Heart right ventricle (tissue), 16 donors: ENCODE measurements around the gene RNF222. TPM values are rescaled to one million over a fixed set of nuclear protein-coding genes. Genes with fewer than 3 reads are reported as not detected.

Source experiments
- ATAC-seq, 8 donors: fragments of 200-7000 bp; cut with Tn5 transposase; one replicate each; pipeline ENCODE4 v1.9.1; 2020; ENCODE audit warnings: mild to moderate bottlenecking in 8 of 8, moderate library complexity in 8 of 8, moderate number of reproducible peaks in 1 of 8
- DNase-seq, 2 donors: peaks; one replicate each; pipeline ENCODE4 v3.0.0-alpha.2; 2020
- H3K27ac ChIP-seq, 10 donors: fragments of 200-600 bp; sonication (generic) in 2 of 10; one replicate each; pipeline versions ENCODE4 v1.5.0 to v1.8.0; 2020 to 2022; ENCODE audit warnings: mild to moderate bottlenecking in 3 of 10
- H3K27me3 ChIP-seq, 7 donors: fragments of 200-600 bp; one replicate each; pipeline ENCODE4 v1.8.0; 2021 to 2022; ENCODE audit warnings: mild to moderate bottlenecking in 2 of 7
- H3K36me3 ChIP-seq, 9 donors: fragments of 200-600 bp; sonication (generic) in 1 of 9; one replicate each; pipeline versions ENCODE4 v1.5.0 to v1.8.0; 2020 to 2022; ENCODE audit warnings: mild to moderate bottlenecking in 2 of 9
- H3K4me1 ChIP-seq, 9 donors: fragments of 200-600 bp; sonication (generic) in 1 of 9; one replicate each; pipeline versions ENCODE4 v1.5.0 to v1.8.0; 2020 to 2022; ENCODE audit warnings: mild to moderate bottlenecking in 4 of 9
- H3K4me3 ChIP-seq, 10 donors: fragments of 200-600 bp; sonication (generic) in 2 of 10; one replicate each; pipeline versions ENCODE4 v1.5.0 to v1.8.0; 2020 to 2022; ENCODE audit warnings: mild to moderate bottlenecking in 7 of 10, moderate library complexity in 2 of 10
- H3K9me3 ChIP-seq, 11 donors: fragments of 200-600 bp in 10 of 11; sonication (generic) in 2 of 11; one replicate each; pipeline versions ENCODE4 v1.5.0 to v1.8.0; 2013 to 2022; ENCODE audit warnings: mild to moderate bottlenecking in 2 of 11, control low read depth in 1 of 11, moderate library complexity in 1 of 11
- WGBS, 2 donors: extraction: QIAGEN DNeasy Blood & Tissue Kit; methylation state at CpG; one replicate each; pipeline ENCODE4 v1.1.7; 2013; ENCODE audit warnings: inconsistent platforms in 1 of 2; 5-methylcytosine and 5-hydroxymethylcytosine counted together
- intact Hi-C, 10 donors: fragments of 100-400 bp; cut with DNase I; formaldehyde crosslinking; loops; one replicate each; pipeline versions ENCODE4 v1.11.1 to v1.14.2; 2022
- long read RNA-seq, 3 donors: library from polyadenylated mRNA; unstranded; transcript quantifications; one replicate each; pipeline ENCODE4 v2.0.0, GENCODE V29; 2020 to 2021
- polyA plus RNA-seq, 2 donors: library from polyadenylated mRNA; stranded (reverse); fragments of 200-250 nt; gene quantifications; one replicate each; pipeline ENCODE4 v1.2.3, GENCODE V29; 2013
- total RNA-seq, 10 donors: library from RNA; stranded (reverse); fragmentation: NEBNext Ultra II Directional in 3 of 10; extraction: Animal tissue kit (Norgen Biotek cat#: 25700) in 3 of 10; gene quantifications; one replicate each; pipeline versions ENCODE4 v1.2.1 to v1.2.4, GENCODE V29; 2021 to 2023
- TF ChIP-seq, protein P1 (sequence below), 9 donors: fragments of 200-600 bp; sonication (generic) in 2 of 9; IDR thresholded peaks; one replicate each; pipeline versions ENCODE4 v1.5.0 to v1.8.0; 2021 to 2022; ENCODE audit warnings: antibody characterized with exemption in 9 of 9, mild to moderate bottlenecking in 5 of 9, moderate library complexity in 1 of 9
- donor health status: Arrhythmogenic right ventricular cardiomyopathy.
- donor health status: ischemic (EF 13 %, LVEDD 7.1; RV severe dilation, severe dysfunction).
- donor health status: healthy with polysubstance abuse.
- donor health status: DM: no; HTN: yes; CAD: no.
- donor health status: DM: no; HTN: no; CAD: no.
- donor health status: ischemic (EF 25% LVEDD 6.9; RV normal size, moderate dysfunction).
- donor health status: ischemic (EF 25% LVEDD 5.7; RV mildly dilated, moderate dysfunction).
- donor health status: healthy.
- donor health status: DM: yes; HTN: yes; CAD: no.
- donor health status: Ischemic cardiomyopathy.
- donor health status: ischemic (EF 35%, LVEDD 5.7; RV mildly dilated, moderate dysfunction).
- donor health status: nonischemic (EF 11% LVEDD 7.7; RV severe dilation, severe dysfunction).
- donor health status: DM: yes; HTN: yes; CAD: no.
- donor health status: PGD.
- donor health status: ischemic (EF 29% LVEDD 5.4; RV normal size, mild dysfunction).
- donor health status: nonischemic (EF 23%, LVEDD 6.1; RV moderate dilation, normal function).

RNF222 gene, protein sequence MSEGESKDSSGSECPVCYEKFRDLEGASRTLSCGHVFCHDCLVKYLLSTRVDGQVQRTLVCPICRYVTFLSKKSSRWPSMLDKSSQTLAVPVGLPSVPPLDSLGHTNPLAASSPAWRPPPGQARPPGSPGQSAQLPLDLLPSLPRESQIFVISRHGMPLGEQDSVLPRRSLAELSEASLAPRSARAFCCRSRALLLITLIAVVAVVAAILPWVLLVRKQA
- total RNA-seq: not detected
- polyA plus RNA-seq: not detected
- long read RNA-seq, donor 1: 0 reads
- long read RNA-seq, donor 2: 0 reads
- long read RNA-seq, donor 3: 0 reads

DNA sequence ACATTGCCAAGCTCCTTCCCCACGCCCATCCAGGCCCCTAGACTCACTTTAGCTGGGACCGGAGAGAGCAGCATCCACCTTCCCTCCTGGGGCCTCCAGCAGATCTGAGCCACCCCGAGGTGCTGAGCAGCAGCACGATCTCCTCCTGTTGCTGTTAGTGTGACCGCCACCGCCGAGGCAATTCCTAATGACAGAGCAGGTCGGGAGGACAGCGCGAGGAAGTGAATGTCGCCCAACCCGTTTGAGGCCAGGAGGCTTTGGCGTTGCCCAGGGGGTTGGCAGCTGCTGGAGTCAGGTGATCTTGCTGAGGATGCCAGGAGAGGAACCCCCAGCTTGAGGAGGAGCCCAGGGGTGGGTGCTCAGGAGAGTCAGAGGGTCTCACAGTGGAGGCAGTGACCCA lies at the start of gene RNF222:
Gene RNF222 (minus strand): TSS at position 192 of the 400 bp plus-strand sequence. CDS start 4,366 bp downstream, outside the sequence.
- Histone ChIP-seq H3K27ac (no peak within 1 kb of the TSS), H3K9me3 (no peaks in the 10 kb centered on the region), H3K4me3 (no peak within 1 kb of the TSS), H3K27me3 (peaks cover 0 to 61% (median 44%) of the 10 kb centered on the region in 7 donors), H3K36me3 (no peaks in the 10 kb centered on the region), H3K4me1 (peaks cover 0 to 11% (median 0%) of the 10 kb centered on the region in 9 donors)
- no peak for ATAC-seq
- 64 to 67% methylated on average over 13 of the region's 13 CpGs for WGBS, 2 donors
- no peak for DNase-seq
- intact Hi-C loops: no loop called here
- TF ChIP-seq, protein P1, sequence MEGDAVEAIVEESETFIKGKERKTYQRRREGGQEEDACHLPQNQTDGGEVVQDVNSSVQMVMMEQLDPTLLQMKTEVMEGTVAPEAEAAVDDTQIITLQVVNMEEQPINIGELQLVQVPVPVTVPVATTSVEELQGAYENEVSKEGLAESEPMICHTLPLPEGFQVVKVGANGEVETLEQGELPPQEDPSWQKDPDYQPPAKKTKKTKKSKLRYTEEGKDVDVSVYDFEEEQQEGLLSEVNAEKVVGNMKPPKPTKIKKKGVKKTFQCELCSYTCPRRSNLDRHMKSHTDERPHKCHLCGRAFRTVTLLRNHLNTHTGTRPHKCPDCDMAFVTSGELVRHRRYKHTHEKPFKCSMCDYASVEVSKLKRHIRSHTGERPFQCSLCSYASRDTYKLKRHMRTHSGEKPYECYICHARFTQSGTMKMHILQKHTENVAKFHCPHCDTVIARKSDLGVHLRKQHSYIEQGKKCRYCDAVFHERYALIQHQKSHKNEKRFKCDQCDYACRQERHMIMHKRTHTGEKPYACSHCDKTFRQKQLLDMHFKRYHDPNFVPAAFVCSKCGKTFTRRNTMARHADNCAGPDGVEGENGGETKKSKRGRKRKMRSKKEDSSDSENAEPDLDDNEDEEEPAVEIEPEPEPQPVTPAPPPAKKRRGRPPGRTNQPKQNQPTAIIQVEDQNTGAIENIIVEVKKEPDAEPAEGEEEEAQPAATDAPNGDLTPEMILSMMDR (IDR thresholded peaks at IDR 0.05): no peak

DNA sequence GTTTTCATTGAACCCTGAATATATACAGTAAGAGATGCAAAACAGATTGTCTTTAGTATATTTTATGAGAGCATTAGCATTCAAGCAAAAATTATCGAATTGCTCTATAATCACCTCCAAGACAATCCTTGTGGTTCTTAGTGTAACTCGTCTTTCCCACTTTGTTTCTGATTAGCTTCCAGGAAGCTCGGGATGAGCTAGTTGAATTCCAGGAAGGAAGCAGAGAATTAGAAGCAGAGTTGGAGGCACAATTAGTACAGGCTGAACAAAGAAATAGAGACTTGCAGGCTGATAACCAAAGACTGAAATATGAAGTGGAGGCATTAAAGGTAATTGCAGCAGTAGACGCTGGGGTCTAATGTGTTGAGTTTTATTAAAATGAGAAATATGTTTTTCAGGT lies 47.9 kb upstream of the RNF222 start:
- TF ChIP-seq, protein P1 (IDR thresholded peaks at IDR 0.05): no peak
- DNase-seq (no peak), ATAC-seq (peak in 1 of 8 donors; percentile 48)
- intact Hi-C loops: loop anchor here in 1 of 10 donors (10.0 kb wide), 1 partner anchor 61 kb away; the partner anchor contains the start of gene RPL26
- Histone ChIP-seq H3K27me3 (no peaks in the 10 kb centered on the region), H3K27ac (peak overlapping the region in 5 of 10 donors; percentile 29 to 72 (median 32)), H3K4me3 (peak overlapping the region in 1 of 10 donors; percentile 3), H3K36me3 (peaks cover 0 to 73% (median 29%) of the 10 kb centered on the region in 9 donors), H3K4me1 (peaks cover 0 to 80% (median 63%) of the 10 kb centered on the region in 9 donors), H3K9me3 (no peaks in the 10 kb centered on the region)
- WGBS, 2 donors: 51 to 59% methylated on average over 4 of the region's 4 CpGs

DNA sequence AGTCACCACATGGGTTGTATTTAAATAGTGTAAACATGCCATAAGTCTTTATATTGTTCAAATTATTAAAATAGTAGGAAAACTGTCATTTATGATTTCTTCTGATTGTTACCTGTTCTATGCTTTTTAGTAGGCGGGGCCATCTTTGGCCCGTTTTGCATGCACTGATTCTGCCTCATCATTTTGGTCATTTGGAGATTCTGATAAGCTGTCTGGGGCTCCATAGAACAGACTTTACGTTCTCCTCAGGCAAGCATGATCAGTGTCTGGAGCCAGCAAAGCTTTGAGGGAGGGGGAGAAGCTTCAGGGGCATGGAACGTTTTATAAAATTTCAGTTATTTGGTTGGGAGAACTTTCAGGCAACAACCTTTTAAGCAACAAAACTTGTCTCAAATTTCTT lies 46.9 kb upstream of the RNF222 start:
- ATAC-seq (no peak), DNase-seq (no peak)
- Histone ChIP-seq H3K27ac (peak overlapping the region in 2 of 10 donors; percentile 18 to 32), H3K4me1 (peaks cover 0 to 88% (median 67%) of the 10 kb centered on the region in 9 donors), H3K9me3 (no peaks in the 10 kb centered on the region), H3K27me3 (no peaks in the 10 kb centered on the region), H3K36me3 (peaks cover 0 to 72% (median 26%) of the 10 kb centered on the region in 9 donors), H3K4me3 (no peak overlapping the region)
- TF ChIP-seq, protein P1 (IDR thresholded peaks at IDR 0.05): no peak
- WGBS, 2 donors: 67 to 68% methylated on average over 4 of the region's 4 CpGs
- intact Hi-C loops: loop anchor here in 1 of 10 donors (10.0 kb wide), 1 partner anchor 60 kb away; the partner anchor contains the start of gene RPL26

DNA sequence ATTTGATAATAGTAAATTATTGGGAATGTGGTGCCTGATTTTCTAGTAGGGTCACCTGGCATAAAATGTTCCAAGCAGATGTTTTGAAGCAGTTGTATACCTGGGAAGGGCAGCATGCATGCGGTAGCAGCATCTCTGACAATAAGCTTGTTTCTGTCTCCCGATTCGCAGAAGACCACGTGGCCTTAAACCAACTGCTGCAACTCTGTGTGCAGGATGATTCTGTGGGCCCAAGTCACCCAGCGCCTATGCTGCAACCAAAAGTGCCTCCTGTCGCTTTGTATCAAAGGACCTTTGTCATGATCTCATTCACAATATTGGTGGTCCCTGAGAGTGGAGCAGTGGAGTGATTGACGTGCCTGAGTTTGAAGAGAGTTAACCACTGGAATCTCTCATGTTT lies 46.1 kb upstream of the RNF222 start:
- DNase-seq (no peak), ATAC-seq (no peak)
- no peaks in the 10 kb centered on the region for H3K9me3 ChIP-seq
- TF ChIP-seq, protein P1 (IDR thresholded peaks at IDR 0.05): no peak
- no peak overlapping the region for H3K4me3 ChIP-seq
- peak overlapping the region in 1 of 10 donors; percentile 5 for H3K27ac ChIP-seq
- WGBS, 2 donors: 76 to 89% methylated on average over 7 of the region's 7 CpGs
- H3K4me1 ChIP-seq: peaks cover 0 to 86% (median 66%) of the 10 kb centered on the region in 9 donors
- intact Hi-C loops: loop anchor here in 1 of 10 donors (10.0 kb wide), 1 partner anchor 59 kb away; the partner anchor contains the start of gene RPL26
- no peaks in the 10 kb centered on the region for H3K27me3 ChIP-seq
- H3K36me3 ChIP-seq: peaks cover 0 to 72% (median 19%) of the 10 kb centered on the region in 9 donors
